ENCODE results near the gene TPD52L2. TPM values are rescaled to one million over a fixed set of nuclear protein-coding genes. Genes with fewer than 3 reads are reported as not detected.
A peak's percentile ranks its signal among the peaks of the same experiment; 100 is the strongest.

Gene TPD52L2
- total and polyA plus RNA-seq, 2 donors: 37.9 to 73.2 TPM

DNA sequence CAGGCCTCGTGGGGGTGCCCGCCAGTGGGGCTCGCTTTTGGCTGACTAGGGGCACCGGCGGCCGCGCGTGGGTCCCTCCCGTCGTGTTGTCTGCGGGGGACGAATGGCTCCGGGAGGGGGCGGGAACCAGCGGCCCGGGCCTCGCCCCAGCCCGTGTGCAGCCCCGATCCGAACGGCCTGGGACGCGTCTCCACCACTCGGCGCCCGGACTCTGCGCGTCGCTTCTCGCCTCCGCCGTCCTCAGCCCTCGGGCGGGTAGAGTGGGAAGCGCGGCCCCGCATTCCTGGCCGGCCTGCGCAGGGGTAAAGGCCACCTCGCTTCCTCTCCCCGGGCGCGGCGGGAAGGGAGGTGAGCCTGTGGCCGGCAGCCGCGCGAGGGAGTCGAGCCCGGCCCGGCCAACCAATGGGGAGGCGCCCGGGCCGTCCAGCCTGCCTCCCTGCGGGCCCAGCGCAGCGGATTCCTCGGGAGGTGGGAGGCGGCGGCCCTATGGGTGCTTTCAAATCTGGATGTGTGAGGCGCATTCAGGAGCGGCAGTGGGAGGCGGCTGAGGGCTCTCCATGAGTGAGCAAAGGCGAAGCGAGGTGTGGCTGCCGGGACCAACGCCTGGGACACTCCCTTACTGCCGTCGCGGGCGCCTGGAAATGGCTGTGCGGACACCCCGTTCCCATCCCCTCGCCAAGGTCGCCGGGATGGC lies 32.9 kb upstream of the TPD52L2 start:
- WGBS: 27% methylated on average over 76 of the region's 76 CpGs
- H3K27me3 ChIP-seq (ENCODE audit: control insufficient read depth in 2 of 2, insufficient read depth in 1 of 2, low read length in 1 of 2): peaks cover 45 to 79% of the 10 kb centered on the region in 2 donors
- no peaks in the 10 kb centered on the region for H3K36me3 ChIP-seq (ENCODE audit: control insufficient read depth in 2 of 2, insufficient read depth in 2 of 2, low read length in 1 of 2)
- no peak overlapping the region for H3K4me3 ChIP-seq (ENCODE audit: low read length in 2 of 2)
- no peak for DNase-seq (ENCODE audit: low read depth in 6 of 9, low spot score in 9 of 9)
- H3K27ac ChIP-seq (ENCODE audit: low read depth in 1 of 2, low read length in 1 of 2): peak overlapping the region in 1 of 2 donors; percentile 49
- H3K4me1 ChIP-seq (ENCODE audit: control insufficient read depth in 2 of 2, insufficient read depth in 2 of 2, low read length in 2 of 2): peaks cover 3 to 6% of the 10 kb centered on the region in 2 donors
- H3K9me3 ChIP-seq (ENCODE audit: control insufficient read depth in 2 of 2, insufficient read depth in 1 of 2, low read length in 1 of 2): no peaks in the 10 kb centered on the region

DNA sequence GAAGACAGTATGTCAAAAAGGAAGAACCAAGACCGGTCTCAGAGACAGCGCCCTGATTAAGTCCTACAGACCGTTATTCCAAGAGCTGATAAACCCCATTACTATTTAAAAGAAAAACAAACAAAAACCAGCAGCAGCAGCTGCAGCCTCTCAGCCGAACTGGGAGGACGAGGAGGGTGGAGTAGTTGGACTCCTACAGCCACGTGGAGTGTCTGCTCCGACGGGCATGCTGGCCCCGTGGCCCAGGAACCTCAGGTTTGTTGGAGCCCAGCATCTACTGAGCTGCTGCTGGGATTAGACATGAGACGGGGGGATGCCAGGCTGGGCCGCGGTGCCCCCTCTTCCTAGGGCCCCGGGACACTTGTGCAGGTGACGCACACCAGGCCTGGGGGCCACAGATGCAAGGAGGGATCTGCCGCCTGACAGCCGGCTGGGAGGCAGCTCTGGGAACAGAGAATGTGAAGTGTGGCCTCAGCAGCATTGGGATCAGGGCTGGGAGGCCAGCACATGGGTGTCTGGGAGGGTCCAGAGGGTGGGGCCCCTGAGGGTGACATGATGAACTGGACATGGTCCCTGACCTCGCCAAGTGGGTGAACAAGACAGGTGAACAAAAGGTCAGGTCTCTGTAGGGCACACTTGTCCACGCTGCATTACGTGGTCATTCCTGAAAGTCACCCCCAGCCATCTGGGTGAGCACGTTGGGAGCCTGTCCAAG lies 31.1 kb upstream of the TPD52L2 start:
- H3K36me3 ChIP-seq (ENCODE audit: control insufficient read depth in 2 of 2, insufficient read depth in 2 of 2, low read length in 1 of 2): no peaks in the 10 kb centered on the region
- no peak overlapping the region for H3K27ac ChIP-seq (ENCODE audit: low read depth in 1 of 2, low read length in 1 of 2)
- 97% methylated on average over 20 of the region's 20 CpGs for WGBS
- peaks cover 38 to 76% of the 10 kb centered on the region in 2 donors for H3K27me3 ChIP-seq (ENCODE audit: control insufficient read depth in 2 of 2, insufficient read depth in 1 of 2, low read length in 1 of 2)
- no peak for DNase-seq (ENCODE audit: low read depth in 6 of 9, low spot score in 9 of 9)
- no peaks in the 10 kb centered on the region for H3K9me3 ChIP-seq (ENCODE audit: control insufficient read depth in 2 of 2, insufficient read depth in 1 of 2, low read length in 1 of 2)
- H3K4me1 ChIP-seq (ENCODE audit: control insufficient read depth in 2 of 2, insufficient read depth in 2 of 2, low read length in 2 of 2): peaks cover 3 to 16% of the 10 kb centered on the region in 2 donors
- H3K4me3 ChIP-seq (ENCODE audit: low read length in 2 of 2): no peak overlapping the region

DNA sequence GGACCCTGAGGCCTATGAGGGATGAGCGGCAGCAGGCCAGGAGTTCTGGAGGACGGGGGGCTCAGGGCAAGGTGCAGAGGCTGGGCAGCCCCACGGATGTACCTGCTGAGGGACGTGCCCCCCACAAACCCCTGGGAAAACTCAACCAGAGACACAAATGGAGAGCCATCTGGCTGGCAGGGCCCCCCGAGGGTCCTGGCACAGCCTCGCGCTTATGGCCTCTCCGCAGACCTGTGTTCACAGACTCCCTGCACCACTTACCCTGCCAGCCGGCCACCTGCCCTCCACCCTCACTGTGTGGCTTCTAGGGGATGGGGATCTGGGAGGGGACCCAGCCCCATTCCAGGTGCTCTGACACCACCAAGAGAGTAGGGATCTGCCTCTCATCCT lies 30.6 kb upstream of the TPD52L2 start:
- DNase-seq (ENCODE audit: low read depth in 6 of 9, low spot score in 9 of 9): no peak
- Histone ChIP-seq H3K27ac (ENCODE audit: low read depth in 1 of 2, low read length in 1 of 2) (no peak overlapping the region), H3K4me1 (ENCODE audit: control insufficient read depth in 2 of 2, insufficient read depth in 2 of 2, low read length in 2 of 2) (peaks cover 3 to 16% of the 10 kb centered on the region in 2 donors), H3K9me3 (ENCODE audit: control insufficient read depth in 2 of 2, insufficient read depth in 1 of 2, low read length in 1 of 2) (no peaks in the 10 kb centered on the region), H3K27me3 (ENCODE audit: control insufficient read depth in 2 of 2, insufficient read depth in 1 of 2, low read length in 1 of 2) (peaks cover 33 to 73% of the 10 kb centered on the region in 2 donors), H3K4me3 (ENCODE audit: low read length in 2 of 2) (no peak overlapping the region), H3K36me3 (ENCODE audit: control insufficient read depth in 2 of 2, insufficient read depth in 2 of 2, low read length in 1 of 2) (no peaks in the 10 kb centered on the region)
- WGBS: 97% methylated on average over 9 of the region's 9 CpGs

DNA sequence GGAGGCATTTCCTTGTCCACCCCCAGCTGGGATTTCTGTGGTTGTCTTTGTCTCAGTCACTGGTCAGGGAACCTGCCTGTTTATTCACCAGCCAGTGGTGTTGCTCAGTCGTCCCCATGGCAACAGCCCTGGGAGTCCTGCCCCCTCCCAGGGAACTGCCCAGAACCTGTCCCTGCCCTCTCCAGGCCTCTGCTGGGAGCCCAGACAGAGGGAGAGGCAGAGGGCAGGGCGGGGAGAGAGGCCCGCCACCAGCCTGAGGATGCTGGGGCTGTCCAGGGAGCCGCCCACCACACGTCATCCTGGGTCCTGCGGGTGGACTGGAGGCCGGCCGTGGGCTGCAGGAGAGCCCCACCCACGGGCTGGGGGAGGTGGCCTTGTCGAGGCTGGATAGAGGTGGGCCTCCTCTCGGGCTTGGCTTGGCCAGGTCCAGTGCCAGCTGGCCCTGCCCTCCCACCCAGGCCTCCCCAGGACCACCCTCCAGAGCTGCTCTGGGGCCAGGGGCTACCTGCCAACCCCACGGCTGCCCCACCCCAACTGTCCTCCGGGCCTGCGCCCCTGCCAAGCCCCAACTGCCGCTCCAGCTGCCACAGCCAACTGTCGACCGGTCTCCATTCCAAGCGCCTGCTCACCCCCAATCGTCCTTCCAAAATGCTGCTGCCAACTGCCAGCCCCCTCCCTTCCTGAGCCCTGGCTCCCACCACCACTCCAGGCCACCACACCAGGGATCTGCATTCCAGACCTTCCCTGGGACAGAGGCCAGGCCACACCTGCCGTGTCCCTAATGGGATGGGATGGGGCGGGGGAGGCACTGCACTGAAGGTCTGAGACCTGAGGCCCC lies 29.8 kb upstream of the TPD52L2 start:
- Histone ChIP-seq H3K36me3 (ENCODE audit: control insufficient read depth in 2 of 2, insufficient read depth in 2 of 2, low read length in 1 of 2) (no peaks in the 10 kb centered on the region), H3K27me3 (ENCODE audit: control insufficient read depth in 2 of 2, insufficient read depth in 1 of 2, low read length in 1 of 2) (peaks cover 29 to 68% of the 10 kb centered on the region in 2 donors), H3K27ac (ENCODE audit: low read depth in 1 of 2, low read length in 1 of 2) (no peak overlapping the region), H3K4me3 (ENCODE audit: low read length in 2 of 2) (no peak overlapping the region), H3K9me3 (ENCODE audit: control insufficient read depth in 2 of 2, insufficient read depth in 1 of 2, low read length in 1 of 2) (no peaks in the 10 kb centered on the region), H3K4me1 (ENCODE audit: control insufficient read depth in 2 of 2, insufficient read depth in 2 of 2, low read length in 2 of 2) (peaks cover 3 to 10% of the 10 kb centered on the region in 2 donors)
- no peak for DNase-seq (ENCODE audit: low read depth in 6 of 9, low spot score in 9 of 9)
- 92% methylated on average over 21 of the region's 21 CpGs for WGBS

DNA sequence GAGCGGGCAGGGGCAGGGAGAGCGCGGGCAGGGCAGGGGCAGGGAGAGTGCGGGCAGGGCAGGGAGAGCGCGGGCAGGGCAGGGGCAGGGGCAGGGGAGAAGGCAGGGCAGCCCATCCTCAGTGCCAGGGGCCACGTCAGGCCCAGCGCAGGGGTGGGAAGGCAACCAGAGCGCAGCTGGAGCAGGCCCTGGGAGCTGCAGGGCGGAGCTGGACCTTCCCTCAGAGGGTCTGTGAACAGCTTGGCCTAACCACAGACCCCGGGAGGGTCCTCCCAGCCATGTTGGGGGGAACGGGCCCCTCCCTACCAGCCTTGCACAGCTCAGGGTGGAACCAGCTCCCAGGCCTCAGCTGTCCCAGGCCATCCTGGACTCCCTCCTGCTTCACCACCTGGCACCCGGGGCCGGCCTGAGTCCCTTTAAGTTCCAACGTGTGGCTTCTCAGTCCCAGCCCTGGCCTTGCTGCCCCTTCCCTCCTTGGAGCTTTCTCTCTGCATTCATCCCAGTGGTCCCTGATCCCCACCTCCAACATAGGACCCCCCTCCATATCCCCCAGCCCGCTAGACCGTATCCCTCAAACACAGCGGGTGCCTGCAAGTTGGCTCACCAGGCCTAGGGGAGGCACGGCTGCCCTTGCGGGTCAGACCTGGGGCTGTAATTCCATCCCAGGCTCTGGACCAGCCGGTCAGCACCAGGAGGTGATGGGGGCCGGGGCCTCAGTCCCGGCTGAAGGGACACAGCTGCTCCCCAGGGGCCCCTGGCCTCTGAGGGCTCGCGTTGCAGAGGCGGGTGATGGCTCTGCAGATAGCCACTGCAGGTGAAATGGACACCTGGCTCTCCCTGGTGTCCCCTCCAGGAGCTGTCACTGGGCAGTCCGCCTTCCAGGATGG lies 28.4 kb upstream of the TPD52L2 start:
- no peak for DNase-seq (ENCODE audit: low read depth in 6 of 9, low spot score in 9 of 9)
- H3K36me3 ChIP-seq (ENCODE audit: control insufficient read depth in 2 of 2, insufficient read depth in 2 of 2, low read length in 1 of 2): no peaks in the 10 kb centered on the region
- no peaks in the 10 kb centered on the region for H3K9me3 ChIP-seq (ENCODE audit: control insufficient read depth in 2 of 2, insufficient read depth in 1 of 2, low read length in 1 of 2)
- 87% methylated on average over 27 of the region's 27 CpGs for WGBS
- no peak overlapping the region for H3K4me3 ChIP-seq (ENCODE audit: low read length in 2 of 2)
- no peak overlapping the region for H3K27ac ChIP-seq (ENCODE audit: low read depth in 1 of 2, low read length in 1 of 2)
- H3K4me1 ChIP-seq (ENCODE audit: control insufficient read depth in 2 of 2, insufficient read depth in 2 of 2, low read length in 2 of 2): peaks cover under 1 to 10% of the 10 kb centered on the region in 2 donors
- H3K27me3 ChIP-seq (ENCODE audit: control insufficient read depth in 2 of 2, insufficient read depth in 1 of 2, low read length in 1 of 2): peaks cover 20 to 66% of the 10 kb centered on the region in 2 donors

DNA sequence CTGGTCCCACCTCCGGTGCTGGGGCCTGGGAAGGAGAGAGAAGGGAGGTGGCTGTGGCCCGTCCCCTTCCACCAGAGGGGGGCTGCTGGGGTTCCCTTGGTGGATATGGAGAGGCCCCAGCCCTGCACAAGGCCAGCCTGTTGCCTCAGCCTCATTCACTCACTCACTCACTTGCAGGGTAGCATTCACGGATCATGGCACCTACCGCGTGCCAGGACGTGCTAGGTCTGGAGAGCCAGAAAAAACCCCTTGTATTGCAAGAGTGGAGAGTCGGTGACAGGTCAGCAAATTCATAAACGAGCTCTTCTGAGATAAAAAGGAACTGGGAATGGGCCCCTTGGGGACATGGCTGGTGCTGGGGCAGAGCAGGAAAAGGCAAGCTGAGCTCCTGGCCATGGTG lies 27.6 kb upstream of the TPD52L2 start:
- H3K27me3 ChIP-seq (ENCODE audit: control insufficient read depth in 2 of 2, insufficient read depth in 1 of 2, low read length in 1 of 2): peaks cover 16 to 66% of the 10 kb centered on the region in 2 donors
- no peak for DNase-seq (ENCODE audit: low read depth in 6 of 9, low spot score in 9 of 9)
- no peaks in the 10 kb centered on the region for H3K36me3 ChIP-seq (ENCODE audit: control insufficient read depth in 2 of 2, insufficient read depth in 2 of 2, low read length in 1 of 2)
- 79% methylated on average over 8 of the region's 8 CpGs for WGBS
- no peaks in the 10 kb centered on the region for H3K9me3 ChIP-seq (ENCODE audit: control insufficient read depth in 2 of 2, insufficient read depth in 1 of 2, low read length in 1 of 2)
- peaks cover 0 to 10% of the 10 kb centered on the region in 2 donors for H3K4me1 ChIP-seq (ENCODE audit: control insufficient read depth in 2 of 2, insufficient read depth in 2 of 2, low read length in 2 of 2)
- H3K4me3 ChIP-seq (ENCODE audit: low read length in 2 of 2): no peak overlapping the region
- H3K27ac ChIP-seq (ENCODE audit: low read depth in 1 of 2, low read length in 1 of 2): no peak overlapping the region

DNA sequence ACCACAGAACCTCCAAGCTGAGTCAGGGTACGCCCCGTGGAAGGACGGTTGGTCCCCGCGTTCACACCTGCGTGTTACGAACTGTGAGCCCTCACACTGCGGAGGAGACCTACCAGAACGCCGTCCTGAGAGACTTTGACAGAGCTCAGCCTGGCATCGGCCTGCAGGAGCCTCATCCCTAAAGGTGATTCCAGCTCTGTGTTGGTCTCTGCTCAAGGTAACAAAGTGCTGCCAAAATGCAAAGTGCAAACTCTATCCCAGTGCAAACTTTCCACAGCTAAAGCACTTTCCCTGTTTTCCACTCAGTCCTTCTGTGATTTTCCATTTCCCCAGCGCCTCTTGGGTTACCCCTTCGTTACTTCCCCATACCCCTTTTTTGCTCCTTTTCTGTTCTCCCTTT lies 25.4 kb upstream of the TPD52L2 start:
- no peaks in the 10 kb centered on the region for H3K36me3 ChIP-seq (ENCODE audit: control insufficient read depth in 2 of 2, insufficient read depth in 2 of 2, low read length in 1 of 2)
- DNase-seq (ENCODE audit: low read depth in 6 of 9, low spot score in 9 of 9): no peak
- 85% methylated on average over 13 of the region's 13 CpGs for WGBS

DNA sequence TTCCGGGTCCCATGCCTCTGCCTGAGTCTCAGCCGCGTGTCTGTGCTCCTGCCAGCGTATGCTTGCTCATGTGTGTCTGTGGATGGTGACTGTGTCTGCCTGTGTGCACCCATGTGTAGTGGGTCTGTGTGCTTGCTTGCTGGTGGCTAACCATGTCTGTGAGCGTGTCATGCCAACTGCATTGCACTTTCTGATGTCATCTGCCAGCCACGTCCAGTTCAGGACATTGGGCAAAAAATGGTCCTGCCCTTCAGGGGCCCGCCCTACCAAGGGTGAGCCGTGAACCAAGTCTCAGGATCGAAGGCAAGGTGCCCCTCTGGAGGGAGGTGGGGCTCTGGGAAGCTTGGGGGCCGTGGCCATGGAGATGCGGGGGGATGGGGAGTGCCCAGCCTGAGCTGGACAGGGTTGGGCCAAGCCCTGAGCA lies 24.7 kb upstream of the TPD52L2 start:
- Histone ChIP-seq H3K27ac (ENCODE audit: low read depth in 1 of 2, low read length in 1 of 2) (no peak overlapping the region), H3K4me1 (ENCODE audit: control insufficient read depth in 2 of 2, insufficient read depth in 2 of 2, low read length in 2 of 2) (peaks cover 0 to 10% of the 10 kb centered on the region in 2 donors), H3K27me3 (ENCODE audit: control insufficient read depth in 2 of 2, insufficient read depth in 1 of 2, low read length in 1 of 2) (peaks cover 14 to 66% of the 10 kb centered on the region in 2 donors), H3K9me3 (ENCODE audit: control insufficient read depth in 2 of 2, insufficient read depth in 1 of 2, low read length in 1 of 2) (no peaks in the 10 kb centered on the region), H3K36me3 (ENCODE audit: control insufficient read depth in 2 of 2, insufficient read depth in 2 of 2, low read length in 1 of 2) (no peaks in the 10 kb centered on the region), H3K4me3 (ENCODE audit: low read length in 2 of 2) (no peak overlapping the region)
- WGBS: 90% methylated on average over 11 of the region's 11 CpGs
- no peak for DNase-seq (ENCODE audit: low read depth in 6 of 9, low spot score in 9 of 9)

More for the DNA sequence above, 25.4 kb upstream of the TPD52L2 start:
- H3K9me3 ChIP-seq (ENCODE audit: control insufficient read depth in 2 of 2, insufficient read depth in 1 of 2, low read length in 1 of 2): no peaks in the 10 kb centered on the region
- H3K4me1 ChIP-seq (ENCODE audit: control insufficient read depth in 2 of 2, insufficient read depth in 2 of 2, low read length in 2 of 2): peaks cover 0 to 10% of the 10 kb centered on the region in 2 donors
- peaks cover 10 to 66% of the 10 kb centered on the region in 2 donors for H3K27me3 ChIP-seq (ENCODE audit: control insufficient read depth in 2 of 2, insufficient read depth in 1 of 2, low read length in 1 of 2)
- no peak overlapping the region for H3K27ac ChIP-seq (ENCODE audit: low read depth in 1 of 2, low read length in 1 of 2)
- H3K4me3 ChIP-seq (ENCODE audit: low read length in 2 of 2): no peak overlapping the region

All from thymus (tissue), 11 donors.